PC-9 (cell line): ENCODE results near the gene LIPH. TPM values are rescaled to one million over a fixed set of nuclear protein-coding genes. Genes with fewer than 3 reads are reported as not detected.

ENCODE experiments used
- BruUV-seq: library from RNA; stranded (reverse); fragments of 400-500 nt; replicated peaks from 2 replicates; lab custom pipeline; 2021; lab: Mats Ljungman, UMichigan
- CTCF ChIA-PET: fragments of 300-600 bp; sonication (Branson Sonifier 250); formaldehyde crosslinking; loops from one replicate; lab custom pipeline; 2022; ENCODE audit warnings: antibody characterized with exemption; lab: Charles Lee
- POLR2A ChIA-PET: fragments of 300-600 bp; sonication (Branson Sonifier 250); formaldehyde crosslinking; loops from one replicate; lab custom pipeline; 2022; ENCODE audit warnings: antibody characterized with exemption; ENCODE audit not compliant: unreplicated experiment; lab: Charles Lee
- DNase-seq, 2 experiments: peaks; one replicate each; pipeline versions ENCODE4 v3.0.0 to v3.0.0-alpha.2; 2015 to 2022; ENCODE audit warnings: mixed read lengths in 1 of 2
- H2AFZ ChIP-seq: fragments of 200-600 bp; sonication (generic); 2 replicates; pipeline ENCODE4 v1.8.1; 2017; ENCODE audit warnings: antibody characterized with exemption
- H3F3A ChIP-seq: fragments of 200-600 bp; sonication (generic); 2 replicates; pipeline ENCODE4 v1.8.1; 2017; ENCODE audit warnings: antibody characterized with exemption, mild to moderate bottlenecking, low read depth; ENCODE audit not compliant: insufficient read depth
- H3K27ac ChIP-seq: fragments of 200-600 bp; sonication (generic); 2 replicates; pipeline ENCODE4 v1.6.1; 2016; ENCODE audit warnings: mixed run types
- H3K27me3 ChIP-seq: fragments of 200-600 bp; sonication (generic); 2 replicates; pipeline ENCODE4 v1.6.1; 2016; ENCODE audit warnings: low read depth, mixed run types; ENCODE audit not compliant: insufficient read depth
- H3K36me3 ChIP-seq: fragments of 200-600 bp; sonication (generic); 2 replicates; pipeline ENCODE4 v1.6.1; 2016; ENCODE audit warnings: low read depth, mixed run types
- H3K4me1 ChIP-seq: fragments of 200-600 bp; sonication (generic); replicated peaks from 2 replicates; pipeline ENCODE4 v1.6.1; 2016; ENCODE audit warnings: mixed run types; ENCODE audit not compliant: insufficient read depth
- H3K4me2 ChIP-seq: fragments of 200-600 bp; sonication (generic); 2 replicates; pipeline ENCODE4 v1.6.1; 2017; ENCODE audit warnings: mixed run types
- H3K4me3 ChIP-seq: fragments of 200-600 bp; sonication (generic); 2 replicates; pipeline ENCODE4 v1.6.1; 2016; ENCODE audit warnings: mixed run types
- H3K79me2 ChIP-seq: fragments of 200-600 bp; sonication (generic); 2 replicates; pipeline ENCODE4 v1.6.1; 2017; ENCODE audit warnings: low read depth, mixed run types
- H3K9me2 ChIP-seq: fragments of 200-600 bp; sonication (generic); 2 replicates; pipeline ENCODE4 v1.8.1; 2017; ENCODE audit warnings: mild to moderate bottlenecking; ENCODE audit not compliant: insufficient read depth
- H3K9me3 ChIP-seq: fragments of 200-600 bp; sonication (generic); 2 replicates; pipeline ENCODE4 v1.8.1; 2016; ENCODE audit warnings: low read depth; ENCODE audit not compliant: insufficient read depth
- H4K20me1 ChIP-seq: fragments of 200-600 bp; sonication (generic); 2 replicates; pipeline ENCODE4 v1.8.1; 2017; ENCODE audit not compliant: insufficient read depth
- CTCF ChIP-seq: fragments of 200-600 bp; sonication (generic); conservative IDR thresholded peaks from 2 replicates; pipeline ENCODE4 v1.6.1; 2017; ENCODE audit warnings: mixed run types, antibody characterized with exemption, mild to moderate bottlenecking, moderate library complexity
- EZH2 ChIP-seq: fragments of 200-600 bp; sonication (generic); IDR thresholded peaks from 2 replicates; pipeline ENCODE4 v1.8.0; 2017; ENCODE audit warnings: antibody characterized with exemption, low read depth
- intact Hi-C: fragments of 100-400 bp; cut with micrococcal nuclease; formaldehyde crosslinking; loops from one replicate; pipeline ENCODE4 v1.10.0; 2022; ENCODE audit not compliant: unreplicated experiment
- total RNA-seq: library from RNA; stranded (reverse); gene quantifications from 2 replicates; pipeline ENCODE4 v1.2.3, GENCODE V29; 2021

The LIPH gene
- total RNA-seq, 1 experiment from 2014 or later: 44.7 TPM

GRCh38 chr3:185537369-185537970 lies 14.9 kb downstream of the LIPH start:
- no TSS peak for BruUV-seq

DNA sequence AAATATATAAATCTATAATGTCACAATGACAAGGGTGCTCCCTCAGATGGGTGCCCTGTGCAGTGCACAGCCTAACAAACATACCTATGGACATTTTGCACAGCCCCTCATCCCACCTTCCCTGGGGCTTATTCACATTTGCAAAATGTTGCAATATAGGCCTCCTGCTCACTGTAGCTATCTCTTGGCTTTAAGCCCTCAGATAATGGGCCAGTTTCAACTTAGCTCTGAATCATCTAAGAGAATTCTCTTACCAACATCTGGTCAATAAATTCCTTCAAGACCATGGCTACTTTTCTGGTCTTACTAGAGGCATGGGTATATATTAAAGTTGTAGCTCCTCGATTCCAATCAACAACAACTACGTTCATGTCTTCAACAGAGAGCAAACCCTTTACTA lies 17.9 kb downstream of the LIPH start:
- Histone ChIP-seq H3K79me2 (peaks cover 5% of the 10 kb centered on the region; the same call in 1 of the 2 replicates), H3K4me2 (no peak overlapping the region), H3K4me1 (peaks cover 21% of the 10 kb centered on the region), H3K4me3 (no peak overlapping the region), H3K9me3 (peaks cover 4% of the 10 kb centered on the region), H3F3A (peaks cover 28% of the 10 kb centered on the region), H3K9me2 (no peaks in the 10 kb centered on the region), H4K20me1 (no peaks in the 10 kb centered on the region), H2AFZ (no peak overlapping the region), H3K27ac (no peak overlapping the region), H3K36me3 (no peaks in the 10 kb centered on the region; the same call in 1 of the 2 replicates), H3K27me3 (no peaks in the 10 kb centered on the region)
- no peak for DNase-seq
- ChIA-PET CTCF (no interaction called here), POLR2A (interaction anchor here (0.6 to 1.0 kb wide), 5 partner anchors 9 to 324 kb away, joined by 3 to 9 read pairs (median 3); partner anchors contain the start of gene SENP2)
- no TSS peak for BruUV-seq
- TF ChIP-seq EZH2 (no peak), CTCF (no peak)
- intact Hi-C loops: no loop called here

More at GRCh38 chr3:185537369-185537970, 14.9 kb downstream of the LIPH start:
- ChIA-PET POLR2A (interaction anchor here (0.6 kb wide), 2 partner anchors 11 to 1824 kb away, joined by 3 to 4 read pairs; no protein-coding TSS in a partner anchor), CTCF (no interaction called here)
- H3K27ac ChIP-seq: peak overlapping the region; percentile 87
- H3K4me3 ChIP-seq: peak overlapping the region; percentile 16; the same call in 1 of the 2 replicates
- TF ChIP-seq CTCF (no peak), EZH2 (no peak)
- peaks cover 5% of the 10 kb centered on the region; the same call in 1 of the 2 replicates for H3K79me2 ChIP-seq
- H3K36me3 ChIP-seq: peaks cover 4% of the 10 kb centered on the region
- peaks cover 21% of the 10 kb centered on the region for H3K4me1 ChIP-seq
- no peaks in the 10 kb centered on the region for H3K27me3 ChIP-seq
- H2AFZ ChIP-seq: no peak overlapping the region
- no peaks in the 10 kb centered on the region for H3K9me2 ChIP-seq
- peak; percentile 89 to 100 for DNase-seq
- peaks cover 4% of the 10 kb centered on the region for H3K9me3 ChIP-seq
- H3F3A ChIP-seq: peaks cover 32% of the 10 kb centered on the region
- peak overlapping the region; percentile 71 for H3K4me2 ChIP-seq
- no peaks in the 10 kb centered on the region for H4K20me1 ChIP-seq
- intact Hi-C loops: no loop called here

GRCh38 chr3:185532901-185533300 lies 19.5 kb downstream of the LIPH start:
- Histone ChIP-seq H3K9me3 (peaks cover 4% of the 10 kb centered on the region), H4K20me1 (no peaks in the 10 kb centered on the region), H3K79me2 (peaks cover 5% of the 10 kb centered on the region; the same call in 1 of the 2 replicates), H3K4me2 (no peak overlapping the region), H3K27me3 (no peaks in the 10 kb centered on the region), H3F3A (peaks cover 22% of the 10 kb centered on the region), H3K27ac (no peak overlapping the region), H3K4me3 (no peak overlapping the region), H3K9me2 (no peaks in the 10 kb centered on the region), H3K4me1 (peaks cover 15% of the 10 kb centered on the region), H2AFZ (no peak overlapping the region), H3K36me3 (no peaks in the 10 kb centered on the region; the same call in 1 of the 2 replicates)
- DNase-seq: no peak
- BruUV-seq: no TSS peak
- ChIA-PET CTCF (interaction anchor here (0.6 kb wide), 1 partner anchor 108 kb away, joined by 3 read pairs; no protein-coding TSS in a partner anchor), POLR2A (no interaction called here)
- TF ChIP-seq EZH2 (no peak), CTCF (no peak)
- intact Hi-C loops: no loop called here
